ENCODE results near the gene FITM1.

Gene FITM1

GRCh38 chr14:24167469-24168114 is 37.1 kb downstream of the FITM1 start:
- H2AFZ ChIP-seq: no peak overlapping the region
- no peak overlapping the region for H3K4me2 ChIP-seq (ENCODE audit: low read length)
- H3K4me3 ChIP-seq (ENCODE audit: low read depth, low read length): no peak overlapping the region
- H3K27ac ChIP-seq: no peak overlapping the region
- H3K9me3 ChIP-seq (ENCODE audit: control insufficient read depth, low read length): no peaks in the 10 kb centered on the region
- H3K9ac ChIP-seq: no peak overlapping the region
- H3K79me2 ChIP-seq: no peaks in the 10 kb centered on the region
- TF ChIP-seq CTCF (IDR thresholded peaks at IDR 0.05): no peak
- no peaks in the 10 kb centered on the region for H3K27me3 ChIP-seq (ENCODE audit: control insufficient read depth, insufficient read depth, low read length)
- no peaks in the 10 kb centered on the region for H3K4me1 ChIP-seq
- H3K36me3 ChIP-seq (ENCODE audit: control insufficient read depth, insufficient read depth, low read length): no peaks in the 10 kb centered on the region

GRCh38 chr14:24171422-24172260 is 41.2 kb downstream of the FITM1 start, which contains the start of gene REC8:
Gene REC8, plus strand, starts transcription at chr14:24172080. Its CDS starts 473 bp downstream, at chr14:24172553.
- Histone ChIP-seq H3K79me2 (no peaks in the 10 kb centered on the region), H3K4me3 (ENCODE audit: low read depth, low read length) (no peak within 1 kb of the TSS), H3K27ac (no peak within 1 kb of the TSS), H2AFZ (no peak within 1 kb of the TSS), H3K4me1 (no peaks in the 10 kb centered on the region), H3K4me2 (ENCODE audit: low read length) (no peak within 1 kb of the TSS), H3K9me3 (ENCODE audit: control insufficient read depth, low read length) (no peaks in the 10 kb centered on the region), H3K9ac (no peak within 1 kb of the TSS), H3K36me3 (ENCODE audit: control insufficient read depth, insufficient read depth, low read length) (no peaks in the 10 kb centered on the region), H3K27me3 (ENCODE audit: control insufficient read depth, insufficient read depth, low read length) (no peaks in the 10 kb centered on the region)
- TF ChIP-seq CTCF (IDR thresholded peaks at IDR 0.05): no peak

- Histone ChIP-seq H3K36me3 (ENCODE audit: control insufficient read depth, insufficient read depth, low read length) (no peaks in the 10 kb centered on the region), H3K27ac (no peak overlapping the region), H3K4me1 (no peaks in the 10 kb centered on the region), H3K4me3 (ENCODE audit: low read depth, low read length) (no peak overlapping the region), H3K4me2 (ENCODE audit: low read length) (no peak overlapping the region), H3K9ac (no peak overlapping the region), H3K27me3 (ENCODE audit: control insufficient read depth, insufficient read depth, low read length) (no peaks in the 10 kb centered on the region), H3K79me2 (no peaks in the 10 kb centered on the region), H2AFZ (no peak overlapping the region), H3K9me3 (ENCODE audit: control insufficient read depth, low read length) (no peaks in the 10 kb centered on the region)
- no peak for TF ChIP-seq CTCF (IDR thresholded peaks at IDR 0.05)
Observed at GRCh38 chr14:24172261-24172860, 41.9 kb downstream of the FITM1 start.

- H3K27ac ChIP-seq: no peak overlapping the region
- no peak for TF ChIP-seq CTCF (IDR thresholded peaks at IDR 0.05)
- H3K4me3 ChIP-seq (ENCODE audit: low read depth, low read length): no peak overlapping the region
- no peaks in the 10 kb centered on the region for H3K9me3 ChIP-seq (ENCODE audit: control insufficient read depth, low read length)
- no peaks in the 10 kb centered on the region for H3K27me3 ChIP-seq (ENCODE audit: control insufficient read depth, insufficient read depth, low read length)
- no peak overlapping the region for H3K9ac ChIP-seq
- no peak overlapping the region for H2AFZ ChIP-seq
- H3K4me2 ChIP-seq (ENCODE audit: low read length): no peak overlapping the region
- H3K4me1 ChIP-seq: no peaks in the 10 kb centered on the region
- no peaks in the 10 kb centered on the region for H3K79me2 ChIP-seq
- H3K36me3 ChIP-seq (ENCODE audit: control insufficient read depth, insufficient read depth, low read length): no peaks in the 10 kb centered on the region
Observed at GRCh38 chr14:24172871-24173281, 42.4 kb downstream of the FITM1 start.
